ENCODE data around the gene OR2AG2.

- TF ChIP-seq POLR2A (IDR thresholded peaks at IDR 0.05) (no peak), CTCF (IDR thresholded peaks at IDR 0.05) (no peak)
These were observed 38.2 kb downstream of the OR2AG2 start for GRCh38 chr11:6733326-6734275.
